ENCODE measurements around the gene MYL6B.

MYL6B gene

DNA sequence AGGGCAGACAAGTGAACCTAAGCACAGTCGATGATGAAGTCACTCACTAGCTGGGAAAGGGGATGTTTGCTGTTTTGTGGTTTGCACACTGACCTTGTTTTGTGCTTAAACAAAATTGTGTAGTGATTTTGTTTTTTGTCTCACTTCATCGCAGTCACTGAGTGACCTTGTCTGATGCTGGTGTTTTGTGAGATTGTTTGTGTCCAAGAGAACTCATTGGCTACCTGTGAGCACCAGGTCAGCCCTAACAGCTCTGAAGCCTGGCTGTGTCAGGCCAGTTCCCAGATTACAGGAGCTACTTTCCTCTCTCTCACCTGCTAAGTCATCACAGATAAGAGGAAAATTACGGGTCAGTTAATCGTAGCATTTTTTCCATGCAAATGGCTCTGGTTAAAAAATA is 28.3 kb upstream of the MYL6B start:
- DNase-seq: no peak

DNA sequence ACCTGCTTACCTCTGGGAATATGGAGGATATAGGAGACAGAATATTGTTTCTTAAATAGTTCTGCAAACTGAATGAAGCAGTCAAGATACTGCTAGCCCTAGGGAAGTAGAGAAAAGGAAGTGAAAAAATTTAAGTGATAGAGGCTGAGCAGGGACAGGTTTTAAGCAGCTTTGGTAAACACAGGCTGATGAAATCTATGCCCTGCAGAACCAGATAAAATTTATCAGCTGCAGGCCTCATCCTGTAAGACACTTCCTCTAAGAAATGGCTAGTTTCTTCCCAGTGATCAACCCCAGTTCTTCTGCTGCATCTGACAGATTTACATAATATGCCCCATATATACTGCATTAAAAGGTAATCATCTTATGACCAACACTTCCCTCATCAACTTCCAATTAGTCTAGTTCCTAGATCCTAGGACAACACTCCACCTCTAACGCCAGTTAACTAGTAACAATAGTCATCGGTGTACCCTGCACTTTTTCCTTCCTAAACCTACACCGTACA is 25.6 kb upstream of the MYL6B start:
- no peak for DNase-seq

DNA sequence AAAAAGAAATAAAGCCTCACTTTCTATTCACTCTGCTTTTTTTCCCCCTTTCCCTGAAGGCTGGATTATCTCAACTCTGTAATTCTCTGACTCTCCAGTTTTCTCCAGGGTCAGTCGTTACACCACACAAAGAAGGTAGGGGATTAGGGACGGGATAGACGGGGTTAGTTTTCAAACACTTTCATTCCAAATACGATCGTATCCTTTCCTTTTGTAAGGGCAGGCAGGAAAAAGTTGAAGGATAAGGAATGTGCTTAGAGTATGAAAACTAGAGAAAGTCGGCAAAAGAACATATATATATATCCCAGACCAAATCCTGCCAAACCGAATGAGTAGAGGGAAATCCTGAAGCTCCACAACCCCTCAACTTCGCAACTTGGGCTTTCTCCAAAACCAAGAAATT is 24.9 kb upstream of the MYL6B start:
- DNase-seq: no peak

DNA sequence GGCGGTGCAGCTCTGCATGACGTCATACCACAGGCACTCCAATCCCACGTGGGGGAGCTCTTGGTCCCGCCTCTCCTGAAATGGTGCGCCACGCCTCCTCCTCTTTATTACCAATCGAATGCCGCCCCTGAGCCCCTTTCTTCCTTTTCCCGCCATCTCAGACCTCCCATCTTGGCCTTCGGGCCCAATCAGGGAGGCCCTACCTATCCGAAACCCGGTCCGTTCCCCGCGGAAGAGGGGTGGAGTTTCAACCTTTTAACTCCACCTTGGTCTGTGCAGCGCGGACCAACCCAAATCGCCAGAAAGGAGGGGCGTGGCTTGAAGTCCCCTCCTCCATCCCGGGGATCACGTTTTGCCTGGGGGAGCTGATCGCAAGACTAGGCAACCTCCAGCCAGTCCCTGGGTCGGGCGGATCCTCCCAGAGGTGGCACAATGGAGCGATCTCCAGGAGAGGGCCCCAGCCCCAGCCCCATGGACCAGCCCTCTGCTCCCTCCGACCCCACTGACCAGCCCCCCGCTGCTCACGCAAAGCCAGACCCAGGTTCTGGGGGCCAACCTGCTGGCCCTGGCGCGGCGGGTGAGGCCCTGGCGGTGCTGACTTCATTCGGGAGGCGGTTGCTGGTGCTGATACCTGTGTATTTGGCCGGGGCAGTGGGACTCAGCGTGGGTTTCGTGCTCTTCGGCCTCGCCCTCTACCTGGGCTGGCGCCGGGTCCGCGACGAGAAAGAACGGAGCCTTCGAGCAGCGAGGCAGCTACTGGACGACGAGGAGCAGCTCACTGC is 24.3 kb upstream of the MYL6B start, which contains the start of gene ESYT1:
ESYT1 (plus strand) TSS at position 380 of the 782 bp plus-strand sequence; CDS start at position 433, 53 bp downstream.
- peak; percentile 96 for DNase-seq

DNA sequence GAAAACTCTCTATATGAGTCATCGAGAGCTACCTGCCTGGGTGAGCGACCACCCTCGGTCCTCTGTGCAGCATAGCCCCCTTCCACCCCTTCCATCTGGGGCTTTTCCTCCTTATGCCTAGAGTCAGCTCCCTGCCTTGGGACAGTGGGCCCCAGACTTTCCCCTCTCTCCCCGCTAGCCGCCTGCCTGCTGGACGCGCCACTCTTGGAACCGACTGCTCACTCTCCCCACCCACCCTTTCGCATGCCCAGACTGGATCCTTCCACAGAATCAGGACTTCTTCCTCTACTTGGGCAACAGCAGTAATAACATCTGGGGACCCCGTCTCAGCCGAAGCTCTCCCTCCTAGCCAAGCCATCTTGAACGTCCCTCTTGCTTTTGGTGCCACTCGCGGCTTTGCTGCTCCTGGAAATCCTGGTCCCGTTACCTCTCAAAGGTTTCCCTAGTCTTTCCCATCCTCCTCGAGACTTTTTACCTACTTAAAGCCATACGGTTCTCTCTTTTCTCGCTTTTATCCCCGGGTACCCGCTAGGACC is 23.6 kb upstream of the MYL6B start:
- no peak for DNase-seq

DNA sequence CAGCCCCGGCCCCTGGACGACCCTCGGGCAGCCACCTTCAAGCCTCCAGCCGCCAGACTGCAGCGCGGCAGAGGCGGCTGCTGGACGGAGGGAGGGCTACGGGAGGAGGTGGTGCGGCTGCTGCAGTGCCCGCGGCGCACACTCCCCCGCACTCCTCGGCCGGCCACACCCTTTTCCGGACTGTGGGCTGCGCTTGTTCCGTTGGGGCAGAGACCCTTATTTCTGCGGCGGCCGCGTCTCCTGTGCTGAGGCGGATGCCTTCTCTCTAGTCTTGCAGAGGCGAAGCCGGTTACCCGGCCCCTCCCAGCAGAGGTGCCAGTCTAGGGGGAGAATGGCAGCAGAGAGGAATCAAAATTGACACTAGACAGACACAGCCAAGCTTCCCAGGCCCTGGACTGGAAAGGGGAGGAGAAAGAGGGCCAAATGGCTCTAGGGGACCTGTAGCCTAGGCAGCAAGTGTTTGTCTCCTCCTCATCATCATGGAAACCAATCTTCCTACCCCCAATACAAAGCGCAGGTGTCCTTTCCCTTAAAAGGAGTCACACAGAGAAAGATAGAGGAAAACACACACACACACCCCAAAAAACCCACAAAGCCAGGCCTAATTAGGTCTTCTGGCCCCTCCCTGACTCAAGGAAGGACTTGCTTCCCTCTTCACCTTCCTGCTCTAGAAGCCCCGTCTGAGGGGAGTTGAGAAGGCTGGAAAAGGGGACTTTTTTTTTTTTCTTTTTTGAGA is 23.0 kb upstream of the MYL6B start:
- DNase-seq: peak; percentile 83

DNA sequence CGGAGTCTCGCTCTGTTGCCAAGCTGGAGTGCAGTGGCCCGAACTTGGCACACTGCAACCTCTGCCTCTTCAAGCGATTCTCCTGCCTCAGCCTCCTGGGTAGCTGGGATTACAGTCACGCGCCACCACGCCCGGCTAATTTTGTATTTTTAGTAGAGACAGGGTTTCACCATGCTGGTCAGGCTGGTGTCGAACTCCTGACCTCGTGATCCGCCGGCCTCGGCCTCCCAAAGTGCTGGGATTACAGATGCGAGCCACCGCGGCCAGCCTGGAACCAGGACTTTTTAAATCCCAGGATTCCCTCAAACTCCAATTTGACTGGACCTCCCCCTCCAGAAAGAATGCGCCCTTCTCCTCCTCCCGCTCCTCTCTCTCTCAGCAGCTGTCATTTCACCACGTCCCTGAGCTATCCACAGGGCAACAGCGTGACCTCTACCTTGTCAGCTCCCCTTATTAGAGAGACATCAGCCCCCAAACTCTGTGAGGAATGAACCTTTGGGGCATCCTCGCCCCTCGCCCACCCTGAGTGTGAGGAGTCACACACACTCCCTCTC is 22.4 kb upstream of the MYL6B start:
- no peak for DNase-seq

DNA sequence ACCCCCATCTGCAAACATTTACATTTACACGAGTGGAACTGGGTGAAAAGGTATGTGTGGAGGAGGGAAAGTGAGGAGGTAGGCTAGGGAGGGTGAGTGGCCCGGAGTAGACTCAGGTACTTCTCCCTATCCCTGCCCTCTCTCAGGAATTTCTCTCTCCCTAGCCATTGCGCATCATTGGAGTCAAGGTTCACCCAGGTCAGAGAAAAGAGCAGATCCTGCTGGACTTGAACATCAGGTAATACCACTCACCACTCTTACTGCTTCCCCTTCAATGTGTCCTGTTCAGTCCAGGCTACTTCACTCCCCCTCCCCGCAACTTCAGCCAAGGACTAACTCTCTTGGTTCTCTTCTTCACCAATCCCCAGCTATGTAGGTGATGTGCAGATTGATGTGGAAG is 21.5 kb upstream of the MYL6B start:
- no peak for DNase-seq

DNA sequence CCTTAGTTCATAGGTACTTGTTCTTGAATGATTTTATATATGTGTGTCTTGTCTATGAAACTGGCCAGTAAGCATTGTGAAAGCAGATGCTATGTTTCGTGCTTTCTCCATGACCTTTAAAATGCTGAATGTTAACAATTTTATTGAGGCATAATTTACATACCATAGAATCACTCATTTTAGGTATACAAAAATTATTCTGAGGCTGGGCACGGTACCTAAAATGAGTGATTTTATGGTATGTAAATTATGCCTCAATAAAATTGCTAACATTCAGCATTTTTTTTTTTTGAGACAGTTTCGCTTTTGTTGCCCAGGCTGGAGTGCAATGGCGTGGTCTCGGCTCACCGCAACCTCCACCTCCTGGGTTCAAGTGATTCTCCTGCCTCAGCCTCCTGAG is 17.5 kb upstream of the MYL6B start:
- no peak for DNase-seq

DNA sequence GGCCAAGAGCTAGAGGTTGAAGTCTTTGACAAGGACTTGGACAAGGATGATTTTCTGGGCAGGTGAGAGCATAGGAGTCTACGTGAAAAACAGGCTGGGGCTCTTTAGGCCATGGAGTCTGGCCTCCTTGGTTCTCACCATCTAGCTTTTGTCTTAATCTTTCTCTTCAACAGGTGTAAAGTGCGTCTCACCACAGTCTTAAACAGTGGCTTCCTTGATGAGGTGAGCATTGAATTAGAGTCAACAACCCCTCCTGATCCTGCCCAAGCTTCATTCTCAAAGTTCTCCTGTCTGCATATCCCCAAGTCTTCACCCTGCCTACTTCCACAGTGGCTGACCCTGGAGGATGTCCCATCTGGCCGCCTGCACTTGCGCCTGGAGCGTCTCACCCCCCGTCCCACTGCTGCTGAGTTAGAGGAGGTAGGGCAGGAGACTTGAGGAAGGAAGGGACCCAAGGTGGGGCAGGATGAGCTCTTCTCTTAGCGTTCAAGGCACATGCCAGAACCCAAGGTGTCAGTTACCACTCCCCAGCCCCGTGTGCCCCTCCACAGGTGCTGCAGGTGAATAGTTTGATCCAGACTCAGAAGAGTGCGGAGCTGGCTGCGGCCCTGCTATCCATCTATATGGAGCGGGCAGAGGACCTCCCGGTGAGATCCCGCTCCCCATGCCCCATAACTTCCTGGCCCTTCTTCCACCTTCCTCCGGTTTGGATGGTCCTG is 14.4 kb upstream of the MYL6B start:
- no peak for DNase-seq

DNA sequence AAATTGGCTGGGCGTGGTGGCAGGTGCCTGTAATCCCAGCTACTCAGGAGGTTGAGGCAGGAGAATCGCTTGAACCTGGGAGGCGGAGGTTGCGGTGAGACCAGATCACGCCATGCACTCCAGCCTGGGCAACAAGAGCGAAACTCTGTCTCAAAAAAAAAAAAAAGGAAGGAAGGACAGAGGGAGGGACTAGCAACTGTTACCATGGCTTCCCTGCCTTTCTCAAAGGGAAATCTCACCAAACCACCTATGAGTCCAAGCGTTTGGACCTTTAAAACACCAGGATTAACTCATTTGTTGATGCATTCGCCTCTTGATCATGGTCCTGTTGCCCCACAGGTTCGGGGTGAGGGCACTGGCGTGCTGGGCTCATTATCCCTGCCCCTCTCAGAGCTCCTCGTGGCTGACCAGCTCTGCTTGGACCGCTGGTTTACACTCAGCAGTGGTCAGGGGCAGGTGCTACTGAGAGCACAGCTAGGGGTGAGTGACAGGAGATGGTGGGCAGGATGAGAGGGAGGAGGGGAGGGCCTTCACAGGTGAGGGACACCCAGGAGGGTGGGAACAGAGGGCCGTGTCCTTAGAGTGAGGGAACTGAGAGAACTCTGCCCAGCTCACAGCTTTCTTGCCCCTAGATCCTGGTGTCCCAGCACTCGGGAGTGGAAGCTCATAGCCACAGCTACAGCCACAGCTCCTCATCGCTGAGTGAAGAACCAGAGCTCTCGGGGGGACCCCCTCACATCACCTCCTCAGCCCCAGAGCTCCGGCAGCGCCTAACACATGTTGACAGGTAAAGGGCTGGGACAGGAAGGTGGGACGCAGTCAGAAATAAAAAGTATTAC is 10.2 kb upstream of the MYL6B start:
- DNase-seq: no peak

DNA sequence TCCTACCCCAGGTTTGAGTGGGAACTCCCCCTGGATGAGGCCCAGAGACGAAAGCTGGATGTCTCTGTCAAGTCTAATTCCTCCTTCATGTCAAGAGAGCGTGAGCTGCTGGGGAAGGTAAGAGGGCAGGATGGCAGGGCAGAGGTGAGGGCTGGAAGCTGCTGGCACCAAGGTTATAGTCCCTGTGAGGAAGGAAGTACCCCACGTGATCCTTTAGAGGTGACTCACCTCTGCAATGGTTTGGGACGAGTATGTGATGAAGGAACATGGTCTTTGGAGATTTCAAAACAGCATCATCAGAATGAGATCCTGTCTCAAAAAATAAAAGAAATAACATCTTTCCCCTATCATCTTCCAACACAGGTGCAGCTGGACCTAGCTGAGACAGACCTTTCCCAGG is 9.2 kb upstream of the MYL6B start:
- no peak for DNase-seq

DNA sequence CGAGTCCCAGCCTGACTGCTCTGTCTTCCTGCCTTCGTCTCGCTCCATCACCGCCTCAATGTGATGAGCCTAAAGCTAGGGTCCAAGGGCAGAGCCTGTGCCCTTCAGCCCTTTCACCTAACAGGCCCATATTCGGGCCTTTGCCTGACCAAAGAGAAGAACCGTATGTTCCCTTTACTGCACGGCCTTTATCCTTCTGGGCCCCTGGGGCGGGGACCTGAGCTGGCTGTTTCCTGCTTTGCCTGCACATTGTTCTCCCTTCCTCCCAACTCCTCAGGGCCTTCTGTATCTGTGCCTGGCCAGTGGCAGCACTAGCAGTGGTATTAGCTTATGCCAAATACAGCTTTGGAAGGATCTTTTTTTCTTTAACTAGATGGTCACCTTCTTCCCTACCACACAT is 8.5 kb upstream of the MYL6B start:
- DNase-seq: no peak

DNA sequence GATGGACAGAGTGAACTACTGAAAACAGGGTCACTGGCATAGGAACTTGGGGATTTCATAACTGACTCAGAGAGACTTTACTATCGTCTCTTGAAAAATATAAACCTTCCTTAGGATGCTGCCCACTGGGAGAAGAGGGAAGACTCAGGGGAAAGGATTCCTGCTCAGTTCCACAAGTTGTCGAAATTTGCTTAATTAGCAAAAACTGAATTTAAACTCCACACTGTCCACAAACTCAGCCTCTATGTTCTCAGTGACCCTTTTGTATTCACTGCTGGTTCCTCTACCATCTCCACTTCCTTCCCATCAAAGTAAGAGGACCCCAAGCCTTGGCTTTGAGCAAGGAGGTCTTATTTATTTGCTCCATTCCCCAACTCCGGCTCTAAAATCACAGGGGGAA is 7.2 kb upstream of the MYL6B start:
- no peak for DNase-seq

DNA sequence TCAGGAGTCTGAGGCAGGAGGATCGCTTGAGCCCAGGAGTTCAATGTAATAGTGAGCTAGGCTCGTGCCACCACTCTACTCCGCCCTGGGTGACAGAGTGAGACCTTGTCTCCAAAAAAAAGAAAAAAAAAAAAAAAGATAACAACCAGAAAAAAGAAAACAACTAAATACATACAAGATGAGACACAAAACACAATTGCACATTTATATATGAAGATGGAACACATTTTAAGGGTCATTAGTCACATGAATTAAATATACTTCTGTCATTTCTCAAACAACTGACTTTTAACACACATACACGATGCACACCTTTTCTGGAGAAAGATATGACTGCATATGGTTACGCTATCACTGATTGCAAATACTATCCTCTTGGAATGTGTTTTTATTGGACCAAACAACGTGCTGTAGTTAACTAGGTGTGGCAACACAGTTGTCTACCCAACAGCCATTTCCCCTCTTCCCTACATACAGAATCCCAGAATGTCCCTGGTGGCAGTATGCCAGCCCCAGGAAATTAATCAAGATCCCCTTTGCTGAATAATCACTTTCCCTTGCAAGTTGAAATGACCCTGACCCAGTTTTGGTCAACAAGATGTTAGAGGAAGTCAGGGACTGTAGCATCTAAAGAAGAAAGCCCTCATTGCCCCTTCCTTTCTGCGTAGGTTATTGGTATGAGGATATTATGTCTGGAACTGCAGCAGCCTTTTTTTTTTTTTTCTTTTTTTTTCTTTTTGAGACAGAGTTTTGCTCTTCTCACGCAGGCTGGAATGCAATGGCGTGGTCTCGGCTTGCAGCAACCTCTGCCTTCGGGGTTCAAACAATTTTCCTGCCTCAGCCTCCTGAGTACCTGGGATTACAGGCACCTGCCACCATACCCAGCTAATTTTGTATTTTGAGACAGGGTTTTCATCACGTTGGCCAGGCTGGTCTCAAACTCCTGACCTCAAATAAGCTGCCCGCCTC is 5.6 kb upstream of the MYL6B start:
- DNase-seq: no peak

DNA sequence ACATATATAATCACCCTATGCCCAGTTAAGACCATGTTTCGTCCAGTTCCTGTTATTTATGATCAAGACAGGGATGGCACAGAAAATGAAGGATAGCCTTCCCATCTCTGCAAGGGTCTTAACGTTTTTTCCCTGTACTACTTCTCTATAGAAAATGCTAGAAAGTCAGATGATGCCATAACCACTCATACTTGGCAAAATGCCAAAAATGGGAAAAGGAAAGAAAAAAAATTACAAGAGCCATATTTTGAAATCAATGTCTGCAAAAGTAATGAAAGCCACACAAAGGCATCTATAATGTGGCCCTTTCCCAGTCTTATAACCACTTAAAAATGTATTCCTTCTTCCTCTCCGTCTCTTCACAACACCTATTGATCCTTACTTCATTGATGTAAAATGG is 1.8 kb upstream of the MYL6B start:
- no peak for DNase-seq

DNA sequence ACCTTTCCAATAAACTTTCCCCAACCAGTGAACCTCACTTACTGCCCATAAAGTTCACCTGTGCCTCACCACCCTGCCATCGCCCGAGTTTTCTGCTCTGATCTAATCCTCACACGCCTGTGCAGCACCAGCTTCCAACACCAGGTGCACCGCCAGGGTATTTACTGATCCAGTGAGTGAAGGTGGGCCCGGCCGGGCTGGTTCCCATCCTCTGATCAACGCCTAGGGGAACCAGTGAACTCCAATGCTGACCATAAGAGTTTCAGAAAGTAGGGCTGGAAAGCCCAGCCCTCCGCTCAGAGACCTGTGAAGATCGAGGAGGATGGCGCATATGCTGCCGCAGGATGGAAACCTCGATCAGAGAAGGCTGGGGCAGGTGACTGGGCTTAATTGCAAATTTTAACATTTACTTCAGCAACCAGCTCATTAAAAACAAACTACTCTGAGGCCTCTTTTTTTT is 685 bp upstream of the MYL6B start:
- peak; percentile 78 for DNase-seq

DNA sequence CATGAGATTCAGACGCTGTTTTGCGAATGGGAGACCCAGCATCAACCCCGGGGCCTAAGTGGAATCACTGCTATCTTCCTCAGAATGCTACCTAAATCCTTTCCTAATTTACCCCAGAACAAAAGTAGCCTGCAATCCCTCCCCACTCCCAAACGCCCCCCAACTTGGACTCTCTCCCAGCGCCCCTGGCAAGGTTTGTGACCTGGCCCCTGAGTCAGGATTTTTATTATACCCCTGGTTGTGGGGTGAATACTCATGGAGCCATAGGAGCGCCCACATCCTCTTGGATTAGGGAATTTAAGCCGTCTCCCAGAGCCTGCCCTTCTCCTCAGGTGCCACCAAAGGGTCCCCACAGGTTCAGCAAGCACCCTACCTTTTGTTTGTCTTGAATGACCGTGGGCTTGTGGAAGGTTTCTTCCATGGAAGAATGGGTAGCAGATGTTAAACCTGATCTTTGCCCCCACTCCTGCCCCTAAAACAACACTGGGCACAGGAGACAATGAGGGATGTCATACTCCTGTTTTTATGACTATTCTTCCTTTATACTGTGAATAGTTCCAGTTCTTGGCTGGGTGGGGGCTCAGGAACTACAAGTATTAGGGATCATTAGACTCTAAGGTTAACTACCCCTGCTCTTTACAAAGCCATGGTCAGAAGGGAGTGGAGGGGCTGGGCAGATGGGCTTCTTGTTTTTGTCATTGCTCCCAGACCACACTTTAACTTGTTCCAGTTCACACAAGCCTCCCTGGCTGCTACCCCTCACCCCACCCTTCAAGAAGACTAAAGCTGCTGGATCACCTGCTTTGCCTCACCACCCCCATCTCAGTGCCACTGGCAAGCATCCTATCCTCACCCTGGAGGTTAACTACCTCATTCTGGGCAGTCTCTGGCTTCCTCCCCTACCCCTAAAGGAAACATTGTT is 630 bp downstream of the MYL6B start:
- no peak for DNase-seq

DNA sequence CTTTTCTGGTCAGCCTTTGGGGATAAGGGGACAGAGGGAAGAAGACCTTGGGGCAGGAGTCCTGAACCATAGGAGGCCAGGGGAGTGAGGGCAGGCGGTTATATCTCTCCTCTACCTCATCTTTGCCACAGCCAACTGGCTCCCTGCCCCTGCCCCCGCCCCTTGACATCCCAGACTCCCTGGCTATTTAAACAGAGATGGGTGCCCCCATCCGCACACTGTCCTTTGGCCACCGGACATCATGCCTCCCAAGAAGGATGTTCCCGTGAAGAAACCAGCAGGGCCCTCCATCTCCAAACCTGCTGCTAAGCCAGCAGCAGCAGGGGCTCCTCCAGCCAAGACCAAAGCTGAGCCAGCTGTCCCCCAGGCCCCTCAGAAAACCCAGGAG is 1.3 kb downstream of the MYL6B start:
- DNase-seq: no peak
